A549 treated with CORT108297 at 1 μM for 4 hours (cell line): ENCODE results near the gene PRSS58. TPM values are rescaled to one million over a fixed set of nuclear protein-coding genes. Genes with fewer than 3 reads are reported as not detected.

ENCODE experiments used
- total RNA-seq: library from RNA; stranded (reverse); fragments of 200-300 nt; extraction: Qiagen RNA extraction; gene quantifications from 5 replicates; pipeline ENCODE4 v1.2.3, GENCODE V29; 2022

The PRSS58 gene
- total RNA-seq, result not detected in 5 replicates

DNA sequence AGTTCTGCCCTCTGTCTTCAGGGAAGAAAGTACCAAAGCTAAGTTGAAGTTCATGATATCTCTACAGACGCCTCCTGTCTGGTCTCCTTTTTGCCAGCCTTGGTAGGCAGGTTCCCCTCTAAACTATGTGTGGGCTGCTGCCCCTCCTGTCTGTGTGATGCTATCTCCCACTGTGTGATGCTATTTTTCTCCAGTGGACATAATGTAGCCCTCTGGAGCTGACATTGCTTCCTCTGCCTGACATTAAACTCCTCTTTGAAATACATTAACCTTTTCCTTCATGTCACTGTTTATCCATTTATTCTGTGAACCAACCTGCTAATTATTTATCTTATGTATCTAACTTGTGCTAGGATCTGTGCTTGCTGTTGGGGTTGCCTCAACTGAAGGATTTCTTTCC lies at the start of gene PRSS58:
PRSS58 (minus strand) TSS at position 101 of the 400 bp plus-strand sequence. CDS start 351 bp downstream, outside the sequence.

Other genes starting within 250 kb of the PRSS58 start
- gene MGAM2, start 146.3 kb downstream of the PRSS58 start, total RNA-seq, result 0.01 TPM in 1 of 5 replicates, not detected in the others